ENCODE measurements around the gene KLF2.

The KLF2 gene

DNA sequence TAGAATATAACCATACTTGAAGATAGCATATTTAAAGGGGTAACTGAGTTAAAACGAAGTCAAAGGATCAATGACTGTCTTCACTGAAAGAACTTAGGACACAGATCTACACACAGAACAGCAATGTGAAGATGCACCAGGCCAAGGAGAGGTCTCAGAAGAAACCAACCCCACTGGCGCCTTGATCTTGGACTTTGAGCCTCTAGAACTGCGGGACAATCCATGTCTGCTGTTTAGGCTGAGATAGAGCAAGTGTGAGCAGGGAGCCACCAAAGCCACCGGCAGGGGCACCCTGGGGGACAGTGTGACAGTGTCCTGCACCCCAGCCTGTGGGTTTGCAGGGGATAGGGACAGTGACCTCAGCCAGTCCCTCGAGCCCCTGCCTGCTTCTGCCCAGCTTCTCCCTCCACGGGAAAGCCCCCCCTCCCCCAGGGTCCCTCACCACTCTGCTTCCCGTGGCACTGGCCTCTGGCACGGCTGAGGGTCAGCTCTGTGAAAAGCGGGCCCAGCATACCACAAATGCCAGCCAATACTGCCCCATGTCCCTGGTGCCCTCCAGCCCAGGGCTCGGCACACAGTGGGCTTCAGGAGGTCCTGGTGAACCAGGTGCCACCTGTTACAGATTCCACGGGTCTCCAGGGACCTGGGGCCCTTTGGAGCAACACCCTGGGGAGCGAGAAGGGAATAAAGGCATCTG is 40.8 kb downstream of the KLF2 start:
- DNase-seq (ENCODE audit: low read depth): no peak

DNA sequence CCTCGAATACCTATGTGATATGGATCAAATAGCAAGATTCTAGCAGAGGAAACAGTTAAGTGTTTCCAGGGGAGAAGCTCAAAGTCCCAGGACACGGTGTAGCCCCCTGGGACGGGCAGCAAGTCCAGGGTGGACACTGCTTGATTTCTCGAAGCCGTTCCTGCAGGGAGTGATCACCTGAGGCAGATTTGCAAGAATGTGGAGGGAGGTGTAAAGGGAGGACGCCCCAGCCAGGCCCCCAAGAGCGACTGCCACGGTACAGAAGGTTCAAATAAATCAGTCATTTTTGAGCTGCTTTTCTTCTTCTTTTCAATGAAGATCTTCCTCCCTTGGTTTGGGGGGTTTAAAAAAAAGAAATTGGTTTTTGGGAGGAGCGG is 41.4 kb downstream of the KLF2 start:
- DNase-seq (ENCODE audit: low read depth): no peak

DNA sequence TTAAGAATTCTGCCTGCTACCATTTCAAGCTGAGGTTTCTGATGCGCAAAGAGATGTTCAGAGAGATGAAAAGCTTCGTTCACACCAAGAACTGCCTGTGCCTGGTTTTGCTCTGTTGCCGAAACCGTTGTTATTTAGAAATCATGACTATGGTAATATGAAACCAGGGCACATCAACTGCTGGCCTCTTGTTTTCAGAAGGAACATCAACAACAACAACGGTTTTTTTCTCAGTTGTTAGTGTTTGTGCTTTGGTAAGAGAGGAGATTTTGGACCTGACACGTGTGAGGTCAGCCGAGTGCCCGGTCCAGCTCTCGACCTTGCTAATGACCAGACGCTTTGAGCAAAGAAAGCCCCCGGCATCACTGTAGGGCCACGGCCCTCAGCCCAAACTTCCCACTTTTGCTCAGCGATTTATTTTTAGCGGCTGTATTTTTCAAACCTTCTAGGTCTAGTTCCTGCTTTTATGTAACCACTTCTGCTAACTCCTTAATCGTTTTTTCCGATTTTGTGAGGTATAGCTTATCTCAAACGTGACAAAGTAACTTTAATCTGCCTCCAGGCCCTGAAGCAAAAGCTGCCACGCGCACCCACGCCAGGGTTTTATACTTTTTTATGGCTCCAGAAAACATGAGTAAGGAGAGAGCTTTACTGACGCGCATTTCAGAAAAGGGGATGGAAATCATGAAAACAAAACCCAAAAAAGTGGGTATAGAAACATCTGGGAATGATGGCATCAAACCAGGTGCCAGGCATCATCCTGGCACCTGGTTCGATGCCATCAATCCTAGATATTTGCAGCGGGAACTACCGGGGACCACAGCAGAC is 42.0 kb downstream of the KLF2 start:
- DNase-seq (ENCODE audit: low read depth): no peak

DNA sequence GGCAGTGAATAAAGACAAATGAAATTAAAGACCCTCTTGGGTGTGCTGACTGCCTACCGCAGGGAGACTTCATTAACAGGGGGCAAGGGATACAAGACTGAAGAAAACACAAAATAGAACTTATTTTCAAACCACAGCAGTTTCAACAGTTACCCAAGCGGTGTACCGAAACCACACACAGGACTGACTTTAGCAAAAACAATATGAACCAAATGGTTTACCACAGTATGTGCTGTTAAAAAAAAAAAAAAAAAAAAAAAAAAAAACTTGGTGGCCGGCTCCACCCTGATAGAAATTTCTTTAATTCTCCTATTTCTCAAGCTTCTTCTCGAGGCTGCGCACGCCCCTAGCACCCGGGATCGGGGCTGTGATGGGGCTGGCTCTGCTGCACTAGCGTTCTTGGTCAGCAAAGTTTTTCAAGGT is 42.6 kb downstream of the KLF2 start:
- DNase-seq (ENCODE audit: low read depth): no peak

DNA sequence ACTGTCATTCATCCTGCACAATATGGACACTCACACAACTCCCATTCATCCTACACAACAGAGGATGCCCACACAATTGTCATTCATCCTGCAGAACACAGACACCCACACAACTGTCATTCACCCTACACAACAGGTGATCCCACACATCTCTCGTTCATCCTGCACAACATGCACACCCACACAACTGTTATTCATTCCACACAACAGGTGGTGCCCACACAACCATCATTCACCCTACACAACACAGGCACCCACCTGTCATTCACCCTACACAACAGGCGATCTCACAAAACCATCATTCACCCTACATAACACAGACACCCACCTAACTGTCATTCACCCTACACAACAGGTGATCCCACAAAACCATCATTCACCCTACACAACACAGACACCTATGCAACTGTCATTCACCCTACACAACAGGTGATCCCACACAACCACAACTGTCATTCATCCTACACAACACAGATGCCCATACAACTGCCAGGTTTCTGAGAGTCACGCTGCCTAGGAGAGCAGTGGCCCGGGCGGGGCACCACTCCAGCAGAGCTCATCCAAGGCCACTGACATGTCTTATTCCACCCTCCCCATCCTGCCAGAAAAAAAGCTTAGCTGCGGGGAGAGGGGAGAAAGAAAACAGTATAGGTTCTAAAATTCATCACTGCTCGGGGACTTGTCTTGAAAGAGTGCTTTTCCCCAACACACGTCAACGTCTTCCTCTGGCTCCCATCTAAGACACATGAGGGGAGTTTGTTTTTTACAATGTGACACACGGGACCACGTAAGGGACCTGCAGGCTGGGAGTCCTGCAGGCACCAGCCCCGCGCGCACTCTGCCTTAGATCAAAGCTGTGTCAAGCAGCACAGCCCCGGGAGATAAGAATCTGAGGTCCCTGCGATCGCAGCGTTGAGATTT is 44.0 kb downstream of the KLF2 start:
- no peak for DNase-seq (ENCODE audit: low read depth)

DNA sequence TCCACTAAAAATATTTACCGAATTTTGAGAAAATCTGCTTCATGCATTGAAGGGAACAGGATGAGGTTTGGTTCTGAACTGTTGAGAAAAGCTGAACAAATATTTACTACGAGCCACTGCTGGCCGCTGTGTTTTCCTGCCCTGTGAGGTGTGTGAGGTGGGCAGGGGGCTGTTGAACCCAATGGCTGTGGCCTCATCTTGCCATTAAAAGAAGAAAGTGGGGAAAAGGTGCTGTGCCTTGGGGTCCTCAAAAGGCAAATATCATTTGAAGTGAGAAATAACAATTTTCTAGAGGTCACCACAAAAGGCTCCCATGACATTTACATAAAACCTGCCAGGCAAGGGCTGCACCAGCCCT is 44.7 kb downstream of the KLF2 start:
- DNase-seq (ENCODE audit: low read depth): no peak

DNA sequence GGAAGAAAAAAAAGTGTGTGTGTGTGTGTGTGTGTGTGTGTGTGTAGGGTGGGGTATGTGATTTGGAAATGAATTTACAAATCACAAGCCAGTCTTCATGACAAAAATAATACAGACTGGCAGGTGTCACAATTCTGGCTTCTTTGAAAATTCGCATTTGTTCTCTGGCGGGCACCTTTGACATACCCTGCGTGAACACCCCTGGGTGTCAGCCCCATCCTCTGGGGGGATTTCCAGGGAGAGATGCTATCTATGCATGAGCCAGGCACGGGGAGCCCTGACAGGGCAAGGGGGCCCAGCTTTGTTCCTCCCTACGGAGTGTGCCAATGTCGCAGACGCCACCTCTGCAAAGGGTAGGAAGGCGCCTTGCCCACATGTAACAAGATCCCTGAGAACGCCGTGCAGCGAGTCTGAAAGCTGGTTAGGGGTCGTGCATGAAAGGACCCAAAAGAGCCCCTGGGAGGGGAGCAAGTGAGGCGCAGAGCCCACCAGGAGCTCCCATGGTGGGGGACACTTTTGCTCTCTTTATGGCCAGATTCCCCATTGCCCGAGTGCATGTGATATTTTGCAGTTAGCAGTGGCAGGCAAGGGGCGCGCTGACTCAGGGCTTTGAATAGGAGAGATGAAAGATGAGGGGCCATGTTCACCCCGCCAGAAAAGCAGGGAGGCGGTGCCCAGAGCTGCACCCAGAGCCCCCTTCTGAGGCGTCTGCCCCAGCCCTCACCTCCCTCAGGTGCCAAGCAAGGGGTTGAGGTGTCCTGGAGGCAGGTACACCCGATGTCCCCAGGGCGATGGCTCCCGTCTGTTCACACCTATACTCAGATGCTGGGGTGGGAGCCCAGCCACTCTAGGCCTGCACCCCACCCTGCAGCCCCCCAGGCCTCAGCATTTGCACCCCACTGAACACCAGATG is 45.3 kb downstream of the KLF2 start:
- no peak for DNase-seq (ENCODE audit: low read depth)

DNA sequence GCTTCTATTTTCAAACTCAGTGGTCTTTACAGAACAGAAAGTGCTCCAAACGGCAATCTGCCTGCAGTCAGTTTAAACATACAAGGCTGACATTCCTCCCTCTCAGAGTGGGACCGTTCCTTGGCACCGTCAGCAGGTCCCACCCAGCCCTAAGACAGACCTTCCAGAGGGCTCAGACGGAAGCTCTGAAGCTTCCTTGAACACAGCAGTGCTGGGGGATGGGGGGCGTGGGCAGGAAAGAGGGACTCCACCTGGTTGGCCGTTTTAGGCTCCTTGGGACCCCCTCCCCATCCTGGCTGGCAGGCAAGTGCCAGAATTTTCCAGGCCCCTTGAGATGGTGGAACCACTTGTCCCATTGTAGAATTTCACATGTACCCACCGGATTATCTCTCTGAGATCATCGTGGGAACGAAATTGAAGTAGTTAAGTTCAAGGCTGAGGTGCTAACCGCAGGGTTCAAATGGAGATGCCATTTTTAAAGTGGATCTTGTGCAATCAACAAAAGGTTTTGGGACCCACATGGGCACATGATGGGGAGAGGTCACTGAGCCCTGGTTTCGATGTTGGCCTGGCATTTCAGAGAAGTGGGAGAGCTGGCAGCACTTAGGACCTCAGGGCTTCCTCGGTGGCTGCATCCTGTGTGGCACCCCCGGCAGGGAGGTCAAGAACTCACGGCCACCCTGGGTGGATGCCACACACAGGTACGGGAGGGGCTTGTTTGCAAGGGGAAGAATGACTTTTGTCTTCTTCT is 46.2 kb downstream of the KLF2 start:
- DNase-seq (ENCODE audit: low read depth): no peak

DNA sequence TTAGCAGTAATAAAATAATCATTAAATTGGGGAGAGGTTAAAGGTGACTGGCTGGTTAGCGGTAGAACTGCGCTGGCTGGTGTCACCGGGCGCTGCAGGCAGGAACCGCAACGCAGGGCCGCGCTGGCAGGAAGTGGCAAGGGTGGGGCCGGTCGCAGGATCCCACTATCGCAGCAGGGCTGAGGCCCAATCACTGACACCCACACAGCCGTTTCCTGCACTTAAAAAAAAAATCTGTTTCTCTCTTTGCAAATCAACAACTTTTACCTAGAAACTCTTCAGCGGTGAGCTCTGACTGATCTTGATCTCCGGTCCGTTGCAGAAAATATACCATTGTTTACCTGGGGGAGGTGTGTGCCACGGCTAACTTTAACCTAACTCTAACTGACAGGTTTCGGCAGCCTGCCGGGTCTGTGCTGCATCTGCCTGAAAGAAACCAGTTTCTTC is 46.9 kb downstream of the KLF2 start:
- DNase-seq (ENCODE audit: low read depth): peak; percentile 50

DNA sequence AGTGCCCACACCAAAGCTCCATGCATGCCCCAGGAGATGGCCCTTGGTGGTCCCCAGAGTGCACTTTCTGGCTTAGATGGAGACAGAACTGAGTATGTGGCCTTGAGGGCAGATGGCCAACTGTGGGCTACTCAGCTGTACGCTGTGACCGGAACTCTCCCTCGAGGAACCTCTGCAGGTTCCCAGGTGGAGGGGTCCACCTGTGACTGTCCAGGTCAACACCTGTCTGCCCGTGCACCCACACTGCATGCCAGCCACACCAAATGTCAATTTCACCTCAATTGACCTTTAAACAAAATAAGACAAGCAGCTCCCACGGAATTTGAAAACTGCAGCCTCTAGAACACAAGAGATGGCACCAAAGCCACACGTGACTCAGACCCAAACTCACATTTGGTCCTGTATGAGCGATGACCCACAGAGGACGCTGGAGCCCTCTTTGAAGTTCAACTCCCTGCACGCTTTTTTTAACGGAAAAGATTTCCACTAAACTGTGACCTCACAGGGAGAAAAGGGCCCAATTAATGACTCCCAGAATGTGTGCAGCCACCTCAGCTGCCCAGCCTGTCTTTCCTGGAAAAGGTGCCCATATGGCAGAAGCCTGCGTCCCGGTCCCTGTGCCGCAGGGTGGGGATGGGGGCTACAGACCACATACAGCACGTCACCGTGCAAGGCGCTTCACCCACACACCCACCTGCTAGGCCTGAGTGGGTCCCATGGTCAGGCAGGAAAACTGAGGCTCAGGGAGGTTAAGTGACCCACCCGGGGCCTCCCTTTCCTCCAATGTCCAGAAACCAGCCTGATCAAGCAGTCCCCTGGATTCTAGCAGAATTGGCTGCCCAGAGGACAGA is 47.7 kb downstream of the KLF2 start:
- DNase-seq (ENCODE audit: low read depth): no peak

DNA sequence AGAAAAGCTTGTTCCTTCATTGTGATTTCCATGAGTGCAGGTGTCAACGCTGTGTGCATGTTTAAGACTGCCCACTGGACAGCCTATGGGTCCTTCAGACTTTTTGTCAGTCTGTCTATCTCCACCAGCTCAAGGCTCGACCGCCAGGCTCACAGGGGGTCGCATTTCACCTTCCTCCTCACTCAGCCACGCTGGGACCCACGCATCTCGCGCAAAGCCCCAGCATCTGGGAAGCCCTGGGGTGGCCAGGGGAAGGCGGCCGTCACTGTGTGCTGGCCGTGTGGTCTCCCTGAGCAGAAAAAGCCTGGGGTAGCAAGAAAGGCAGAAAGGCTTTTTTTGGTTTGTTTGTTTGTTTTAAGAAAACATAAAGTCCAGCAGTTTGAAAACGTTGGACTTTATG is 48.5 kb downstream of the KLF2 start:
- no peak for DNase-seq (ENCODE audit: low read depth)

DNA sequence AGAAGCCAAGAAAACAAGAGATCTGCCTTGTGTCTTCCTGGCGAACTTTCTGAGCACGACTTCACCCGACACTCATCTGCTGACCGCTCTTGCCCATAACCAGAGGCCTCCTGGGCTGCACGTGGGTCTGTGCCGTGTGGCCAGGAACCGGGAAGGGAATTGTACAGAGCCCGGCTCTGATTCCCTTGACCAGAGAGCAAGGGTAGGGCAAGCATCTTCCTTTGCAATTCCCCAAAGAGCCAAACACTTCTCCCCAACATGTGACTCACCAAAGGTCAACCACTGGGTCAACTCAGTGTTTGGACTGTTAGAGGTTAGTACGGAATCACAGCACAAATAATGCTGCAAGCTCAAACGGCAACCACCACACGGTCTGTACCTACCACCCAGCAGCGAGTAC is 48.9 kb downstream of the KLF2 start:
- no peak for DNase-seq (ENCODE audit: low read depth)

DNA sequence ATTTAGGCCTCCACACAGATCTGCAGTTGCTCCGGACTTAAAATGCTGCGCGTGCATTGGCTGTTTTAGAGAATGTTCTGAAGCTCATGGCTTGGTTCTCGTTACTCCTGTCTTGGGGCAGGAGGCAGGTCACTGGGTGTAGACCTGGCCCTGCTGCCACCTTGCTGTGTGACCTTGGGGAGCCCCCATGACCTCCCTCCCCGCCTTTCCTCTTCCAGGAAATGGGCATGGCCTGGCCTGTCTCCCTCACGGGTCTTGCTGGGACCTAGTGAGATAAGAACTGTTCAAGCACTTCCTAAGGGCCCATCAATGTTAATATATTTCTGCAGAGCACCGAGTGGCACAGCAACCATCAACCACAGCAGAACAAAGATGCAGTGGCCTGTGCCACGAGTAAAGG is 49.4 kb downstream of the KLF2 start:
- no peak for DNase-seq (ENCODE audit: low read depth)

DNA sequence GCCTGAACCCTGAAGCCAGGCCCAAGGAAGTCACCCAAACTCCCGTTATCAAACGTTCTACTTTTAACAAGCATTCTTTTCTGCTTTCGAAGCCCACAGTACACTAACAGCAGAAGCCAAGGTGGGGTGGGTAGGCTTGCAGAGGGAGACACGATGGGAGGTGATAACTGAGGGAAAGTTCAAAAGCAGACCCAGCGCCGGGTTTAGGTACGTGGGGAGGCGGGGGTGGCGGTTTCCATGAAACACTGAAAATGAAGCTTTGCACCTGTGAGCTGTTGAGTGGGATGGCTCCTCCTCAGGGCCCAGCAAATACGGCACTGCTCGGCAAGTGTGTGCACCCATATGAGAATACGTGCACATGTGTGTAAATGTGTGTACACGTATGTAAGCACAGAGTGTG is 49.8 kb downstream of the KLF2 start:
- DNase-seq (ENCODE audit: low read depth): no peak

DNA sequence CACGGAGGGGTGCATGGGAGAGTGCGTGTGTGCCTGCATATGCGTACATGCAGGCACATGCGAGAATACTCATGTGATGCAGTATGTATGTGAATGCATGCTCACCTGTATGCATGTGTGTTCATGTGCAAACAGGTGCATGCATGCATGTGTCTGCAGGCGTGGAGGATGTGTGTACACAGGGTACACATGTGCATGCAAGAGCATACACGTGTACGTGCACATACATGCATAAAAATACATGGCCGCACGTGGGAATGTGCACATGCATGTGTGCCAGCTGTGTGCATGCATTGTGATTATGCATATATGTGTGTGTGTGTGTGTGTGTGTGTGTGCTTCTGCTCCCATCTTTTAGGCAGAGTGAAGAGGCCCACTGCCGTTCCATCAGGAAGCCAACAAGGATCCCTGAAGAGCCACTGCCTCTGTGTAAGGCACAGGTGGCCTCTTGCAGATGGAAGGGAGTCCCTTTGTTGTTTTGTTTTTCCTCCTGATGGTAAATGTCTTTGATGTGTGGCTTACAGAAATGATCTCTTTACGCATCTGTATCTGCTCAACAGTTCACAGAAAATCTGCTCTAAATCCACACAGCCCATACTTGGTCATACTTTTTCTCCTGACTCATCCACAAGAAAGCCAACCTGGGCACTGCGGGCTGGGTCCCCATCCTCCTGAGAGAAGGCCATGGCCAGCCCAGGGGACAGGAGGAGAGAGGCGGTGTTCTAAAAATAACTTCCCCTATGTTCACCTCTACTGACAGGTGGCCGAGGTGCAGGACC is 50.7 kb downstream of the KLF2 start:
- no peak for DNase-seq (ENCODE audit: low read depth)

DNA sequence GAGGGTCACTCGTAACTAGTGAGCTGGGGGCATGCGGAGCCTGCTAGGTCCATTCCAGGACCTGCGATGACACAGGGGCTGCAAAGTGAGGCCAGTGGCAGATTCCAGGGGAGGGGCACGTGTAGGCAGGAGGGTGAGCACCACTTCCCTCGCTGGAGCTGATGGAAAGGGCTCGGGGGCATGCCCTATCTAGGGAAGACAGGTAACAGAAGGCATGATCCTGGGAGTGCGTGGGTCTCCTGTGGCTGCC is 51.2 kb downstream of the KLF2 start:
- DNase-seq (ENCODE audit: low read depth): no peak

DNA sequence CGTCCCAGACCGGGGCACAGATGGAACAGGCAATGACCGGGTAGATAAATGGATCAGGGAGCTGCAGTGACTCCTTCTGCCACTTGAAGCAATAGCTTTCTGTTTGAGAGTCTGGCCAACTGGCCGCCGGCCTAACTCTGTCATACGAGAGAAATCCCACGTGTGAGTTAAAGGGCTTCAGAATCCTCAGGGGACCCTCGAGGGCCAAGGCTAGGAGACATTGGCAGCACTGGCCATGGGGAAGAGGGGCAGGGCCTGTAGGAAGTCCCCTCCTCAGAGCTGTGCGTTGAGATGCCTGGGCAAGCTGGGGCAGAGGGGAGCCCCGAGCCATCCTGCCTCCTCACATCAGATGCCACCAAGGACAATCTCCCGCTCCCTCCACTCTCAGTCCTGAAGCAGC is 51.6 kb downstream of the KLF2 start:
- DNase-seq (ENCODE audit: low read depth): no peak

DNA sequence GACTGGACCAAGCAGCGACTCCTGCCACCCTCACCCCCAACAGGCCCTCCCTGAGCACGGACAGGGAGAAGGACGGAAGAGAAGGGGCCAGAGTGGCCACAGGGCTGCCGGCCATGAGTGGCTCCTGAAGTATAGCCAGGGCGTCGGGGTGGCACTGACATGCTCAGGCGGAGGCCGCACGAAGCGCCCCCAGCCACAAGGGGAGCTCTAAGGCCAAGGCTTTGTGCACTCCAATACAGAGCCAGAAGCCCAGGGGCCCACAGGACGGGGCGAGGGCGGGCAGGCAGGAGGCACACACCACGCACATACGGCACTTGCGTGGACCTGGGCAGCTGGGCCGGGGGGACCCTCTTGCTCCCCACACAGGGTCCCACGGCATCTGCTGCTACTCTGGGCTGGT is 52.0 kb downstream of the KLF2 start:
- DNase-seq (ENCODE audit: low read depth): no peak

DNA sequence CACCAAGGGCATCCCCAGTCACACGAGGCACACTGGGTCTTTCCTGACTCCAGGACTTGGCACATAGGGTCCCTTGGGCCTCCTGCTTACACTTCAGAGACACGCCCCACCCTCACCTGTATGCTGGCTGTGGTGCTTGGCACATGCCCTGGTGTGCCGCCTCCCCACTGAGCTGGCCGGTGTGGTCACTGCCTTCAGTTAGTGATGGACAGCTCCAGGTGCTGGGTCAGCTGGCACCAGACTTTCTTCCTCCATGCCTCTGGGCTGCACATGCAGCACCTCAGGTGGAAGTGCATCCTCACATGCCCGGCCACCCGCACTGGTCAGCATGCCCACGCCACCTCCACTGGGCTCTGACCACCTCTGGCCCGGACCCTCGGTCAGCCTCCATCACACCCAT is 52.9 kb downstream of the KLF2 start:
- no peak for DNase-seq (ENCODE audit: low read depth)

All from stimulated activated CD8-positive, alpha-beta memory T cell treated with anti-CD3 and anti-CD28 coated beads, Interleukin-15, amount 100 ng/mL, for 24 hours (primary cell).